HL-60 (cell line): ENCODE results near the gene HRK.

ENCODE experiments used
- CTCF ChIP-seq: IDR thresholded peaks from one replicate; pipeline ENCODE4 v1.5.1; 2011; ENCODE audit warnings: low read length, control low read depth, inconsistent platforms; ENCODE audit not compliant: insufficient read depth
- GABPA ChIP-seq: IDR thresholded peaks from 2 replicates; pipeline ENCODE4 v1.6.1; 2012; ENCODE audit warnings: low read depth
- POLR2AphosphoS5 ChIP-seq: IDR thresholded peaks from 2 replicates; pipeline ENCODE4 v1.6.1; 2012; ENCODE audit warnings: low read depth
- REST ChIP-seq: IDR thresholded peaks from 2 replicates; pipeline ENCODE4 v1.6.1; 2012; ENCODE audit warnings: low read depth; ENCODE audit not compliant: insufficient replicate concordance
- SPI1 ChIP-seq: IDR thresholded peaks from 2 replicates; pipeline ENCODE4 v1.6.1; 2012; ENCODE audit warnings: low read depth, mild to moderate bottlenecking, borderline replicate concordance

DNA sequence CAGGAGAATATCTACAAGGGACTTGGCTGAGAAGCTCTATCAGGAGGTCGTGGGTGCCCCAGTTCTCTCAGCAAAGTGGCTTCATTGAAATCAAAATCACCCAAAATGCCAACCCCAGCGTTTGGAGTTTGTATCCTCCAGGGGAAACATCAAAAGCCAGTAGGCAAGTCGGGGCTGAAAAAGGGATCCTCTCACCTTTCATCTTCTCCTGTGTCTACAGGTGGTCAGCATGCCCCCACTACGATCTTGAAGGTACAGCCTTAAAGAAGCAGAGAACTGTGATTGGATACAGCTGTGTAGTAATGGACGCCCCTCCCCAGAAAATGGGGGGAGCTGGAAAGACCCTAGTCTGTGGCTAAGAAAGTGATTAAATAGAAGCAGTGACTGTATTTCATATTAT lies 22.2 kb downstream of the HRK start:
- TF ChIP-seq SPI1 (no peak), CTCF (no peak), REST (no peak), POLR2AphosphoS5 (no peak), GABPA (no peak)
